Lung (tissue), 12 donors: ENCODE data around the gene KIF1C. TPM values are rescaled to one million over a fixed set of nuclear protein-coding genes. Genes with fewer than 3 reads are reported as not detected.
"Not testable (repeated sequence)": the region's sequence is repeated elsewhere in the genome, so short reads cannot be mapped to it uniquely, and the experiment has no call there.

Experiments
- ATAC-seq: fragments of 200-7000 bp; cut with Tn5 transposase; one replicate; pipeline ENCODE4 v1.9.1; 2020; ENCODE audit warnings: moderate number of reproducible peaks; ENCODE audit not compliant: insufficient read depth, low FRiP score
- DNase-seq, 3 donors: peaks; one replicate each; pipeline ENCODE4 v3.0.0-alpha.2; 2013 to 2017
- H3K27ac ChIP-seq, 2 donors: one replicate each; pipeline ENCODE4 v1.5.1; 2013; ENCODE audit warnings: mild to moderate bottlenecking in 2 of 2, moderate library complexity in 2 of 2, control low read depth in 1 of 2, inconsistent platforms in 1 of 2, low read depth in 1 of 2, low read length in 1 of 2
- H3K27me3 ChIP-seq, 3 donors: one replicate each; pipeline ENCODE4 v1.5.1; 2013; ENCODE audit warnings: low read length in 2 of 3; ENCODE audit not compliant: control insufficient read depth in 3 of 3, insufficient read depth in 3 of 3
- H3K36me3 ChIP-seq, 4 donors: one replicate each; pipeline ENCODE4 v1.5.1; 2013; ENCODE audit warnings: low read length in 4 of 4, mild to moderate bottlenecking in 1 of 4, moderate library complexity in 1 of 4; ENCODE audit not compliant: control insufficient read depth in 4 of 4, insufficient read depth in 4 of 4
- H3K4me1 ChIP-seq, 5 donors: one replicate each; pipeline ENCODE4 v1.5.1; 2013; ENCODE audit warnings: low read length in 5 of 5, mild to moderate bottlenecking in 2 of 5, moderate library complexity in 1 of 5; ENCODE audit not compliant: control insufficient read depth in 5 of 5, insufficient read depth in 5 of 5
- H3K4me3 ChIP-seq: one replicate; pipeline ENCODE4 v1.5.1; 2013; ENCODE audit warnings: mild to moderate bottlenecking, control low read depth, moderate library complexity
- H3K9ac ChIP-seq, 2 donors: one replicate each; pipeline ENCODE4 v1.5.1; 2013; ENCODE audit warnings: low read length in 2 of 2, control low read depth in 1 of 2; ENCODE audit not compliant: insufficient read depth in 1 of 2
- H3K9me3 ChIP-seq, 4 donors: one replicate each; pipeline ENCODE4 v1.5.1; 2013; ENCODE audit warnings: low read length in 3 of 4, mild to moderate bottlenecking in 1 of 4, moderate library complexity in 1 of 4; ENCODE audit not compliant: control insufficient read depth in 4 of 4, insufficient read depth in 3 of 4
- CTCF ChIP-seq: IDR thresholded peaks from 2 replicates; pipeline ENCODE4 v1.5.1; 2012; ENCODE audit warnings: mild to moderate bottlenecking; ENCODE audit errors: control extremely low read depth, extremely low read depth
- WGBS, 2 donors: extraction: QIAGEN DNeasy Blood & Tissue Kit; methylation state at CpG; one replicate each; pipeline ENCODE4 v1.1.7; 2013; 5-methylcytosine and 5-hydroxymethylcytosine counted together
- polyA plus RNA-seq, 2 donors: library from polyadenylated mRNA; stranded (reverse); fragments of 200-250 nt; gene quantifications; one replicate each; pipeline ENCODE4 v1.2.1, GENCODE V29; 2013
- total RNA-seq, 2 donors: library from RNA; depleted of rRNA in 1 of 2; stranded (reverse); fragments of >200 nt in 1 of 2; gene quantifications; one replicate each; pipeline ENCODE4 v1.2.1, GENCODE V29; 2014 to 2021
- donor health status: control.
- donor health status: control.
- donor health status: Bipolar disorder and iron deficiency.
- donor health status: healthy.
- donor health status: DM: yes; HTN: yes; CAD: no.

KIF1C gene
- total and polyA plus RNA-seq, 4 donors, result 48.0 to 190 (median 75.8) TPM

DNA sequence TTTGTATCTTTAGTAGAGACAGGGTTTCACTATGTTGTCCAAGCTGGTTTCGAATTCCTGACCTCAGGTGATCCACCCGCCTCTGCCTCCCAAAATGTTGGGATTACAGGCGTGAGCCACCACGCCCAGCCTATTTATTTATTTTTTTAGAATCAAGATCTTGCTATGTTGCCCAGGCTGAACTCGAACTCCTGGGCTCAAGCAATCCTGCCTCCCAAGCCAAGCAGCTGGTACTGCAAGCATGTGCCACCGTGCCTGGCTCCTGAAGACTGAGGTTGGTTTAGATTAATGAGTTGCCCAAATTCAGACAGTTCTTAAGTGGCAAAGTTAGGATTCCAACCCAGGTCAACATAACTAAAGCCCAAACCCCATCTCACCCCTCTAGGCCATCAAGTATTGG, 29.5 kb downstream of the KIF1C start:
- TF ChIP-seq CTCF, result no peak
- H3K36me3 ChIP-seq, result peaks cover 0 to 17% (median 6%) of the 10 kb centered on the region in 4 donors
- no peaks in the 10 kb centered on the region for H3K27me3 ChIP-seq
- no peaks in the 10 kb centered on the region for H3K9me3 ChIP-seq
- DNase-seq, result no peak
- no peak overlapping the region for H3K4me3 ChIP-seq
- H3K4me1 ChIP-seq, result no peaks in the 10 kb centered on the region
- H3K27ac ChIP-seq, result no peak overlapping the region
- no peak overlapping the region for H3K9ac ChIP-seq
- WGBS, 2 donors, result 79 to 91% methylated on average over 6 of the region's 6 CpGs
- no peak for ATAC-seq

DNA sequence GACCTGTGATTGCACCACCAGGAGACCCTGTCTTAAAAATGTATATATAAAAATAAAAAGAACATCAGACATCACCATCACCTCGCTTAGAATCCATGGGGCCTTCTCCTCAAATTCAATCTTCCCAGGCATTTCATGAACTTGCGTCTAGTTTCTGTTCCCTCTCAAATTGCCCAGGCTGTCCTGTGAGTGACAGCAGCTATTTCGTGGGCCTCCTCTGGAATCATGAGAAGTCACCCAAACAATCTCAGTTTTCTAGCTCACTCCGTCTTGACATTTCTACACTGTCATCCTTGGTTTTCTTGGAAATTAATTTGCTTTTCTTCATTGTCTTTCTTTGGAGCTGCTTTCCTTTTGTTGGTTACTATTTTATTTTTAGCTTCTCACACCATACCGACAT, 30.2 kb downstream of the KIF1C start:
- Histone ChIP-seq H3K36me3 (peaks cover 0 to 13% (median 6%) of the 10 kb centered on the region in 4 donors), H3K9me3 (no peaks in the 10 kb centered on the region), H3K27me3 (no peaks in the 10 kb centered on the region), H3K4me3 (no peak overlapping the region), H3K9ac (no peak overlapping the region), H3K27ac (no peak overlapping the region), H3K4me1 (no peaks in the 10 kb centered on the region)
- ATAC-seq (no peak), DNase-seq (no peak)
- WGBS, 2 donors, result 74% methylated on average over 5 of the region's 5 CpGs
- no peak for TF ChIP-seq CTCF

DNA sequence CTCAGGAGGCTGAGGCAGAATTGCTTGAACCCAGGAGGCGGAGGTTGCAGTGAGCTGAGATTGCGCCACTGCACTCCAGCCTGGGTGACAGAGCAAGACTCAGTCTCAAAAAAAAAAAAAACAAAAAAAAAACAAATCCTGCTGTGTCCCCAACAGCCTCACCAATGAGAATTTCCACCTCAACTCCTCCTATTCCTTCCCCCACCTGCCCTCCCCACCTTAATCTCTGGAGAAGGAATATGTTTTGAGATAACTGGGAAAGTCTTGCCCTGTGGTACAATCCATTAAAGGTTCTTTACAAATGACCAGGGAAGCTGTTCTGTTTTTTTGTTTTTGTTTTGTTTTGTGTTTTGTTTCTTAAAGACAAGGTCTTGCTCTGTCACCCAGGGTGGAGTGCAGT, 32.4 kb downstream of the KIF1C start:
- H3K4me3 ChIP-seq, H3K9ac ChIP-seq, H3K27ac ChIP-seq, DNase-seq, H3K9me3 ChIP-seq, H3K4me1 ChIP-seq, H3K36me3 ChIP-seq, ATAC-seq: not testable (repeated sequence)
- WGBS, 2 donors, result 51 to 83% methylated on average over 2 of the region's 2 CpGs
- peaks cover 0 to 12% (median 0%) of the 10 kb centered on the region in 3 donors for H3K27me3 ChIP-seq

- WGBS, 2 donors, result 4 to 6% methylated on average over 35 to 48 of the region's 48 CpGs
- H3K9ac ChIP-seq, result peak overlapping the region in 1 of 2 donors; percentile 82
- peak; percentile 76 for ATAC-seq
- H3K4me3 ChIP-seq, result peak overlapping the region; percentile 8
- H3K27ac ChIP-seq, result peak overlapping the region in 1 of 2 donors; percentile 52
- TF ChIP-seq CTCF, result peak; percentile 74
- H3K27me3 ChIP-seq, result peaks cover 0 to 12% (median 0%) of the 10 kb centered on the region in 3 donors
- DNase-seq, result peak; percentile 93 to 95 (median 94)
- peaks cover 0 to 5% (median 0%) of the 10 kb centered on the region in 5 donors for H3K4me1 ChIP-seq
- H3K9me3 ChIP-seq, result no peaks in the 10 kb centered on the region
- no peaks in the 10 kb centered on the region for H3K36me3 ChIP-seq
Measured at GRCh38 chr17:5031365-5032082, 33.8 kb downstream of the KIF1C start.
